MCF 10A (cell line): Measurements from ENCODE around the gene TBX6. TPM values are rescaled to one million over a fixed set of nuclear protein-coding genes. Genes with fewer than 3 reads are reported as not detected.
A peak's percentile ranks its signal among the peaks of the same experiment; 100 is the strongest.

Experiments
- BruUV-seq: library from RNA; stranded (reverse); fragments of 400-500 nt; replicated peaks from 2 replicates; lab custom pipeline; 2021; lab: Mats Ljungman, UMichigan
- CTCF ChIA-PET: fragments of 300-600 bp; sonication (Branson Sonifier 250); formaldehyde crosslinking; extraction: SDS; loops from one replicate; lab custom pipeline; 2021; ENCODE audit warnings: antibody characterized with exemption, inconsistent platforms; lab: Yijun Ruan, JAX
- POLR2A ChIA-PET: fragments of 300-600, 350-650 bp; sonication (Branson Sonifier 250); formaldehyde crosslinking; extraction: SDS; loops from one replicate; lab custom pipeline; 2020; ENCODE audit warnings: antibody characterized with exemption, inconsistent platforms; lab: Yijun Ruan, JAX
- DNase-seq: peaks from one replicate; pipeline ENCODE4 v3.0.0-alpha.2; 2018; ENCODE audit not compliant: unreplicated experiment
- H3K27ac Mint-ChIP-seq: one replicate; pipeline ENCODE4 v1.8.0; 2022; ENCODE audit warnings: mild to moderate bottlenecking, low read depth, mixed read lengths; ENCODE audit not compliant: unreplicated experiment
- H3K27me3 Mint-ChIP-seq: one replicate; pipeline ENCODE4 v1.8.0; 2022; ENCODE audit warnings: mixed read lengths; ENCODE audit not compliant: insufficient read depth, unreplicated experiment
- H3K36me3 Mint-ChIP-seq: one replicate; pipeline ENCODE4 v1.8.0; 2022; ENCODE audit warnings: mild to moderate bottlenecking, moderate library complexity, mixed read lengths; ENCODE audit not compliant: insufficient read depth, unreplicated experiment
- H3K4me1 Mint-ChIP-seq: one replicate; pipeline ENCODE4 v1.8.0; 2022; ENCODE audit warnings: mixed read lengths; ENCODE audit not compliant: insufficient read depth, unreplicated experiment
- H3K4me3 Mint-ChIP-seq: one replicate; pipeline ENCODE4 v1.8.0; 2022; ENCODE audit warnings: mild to moderate bottlenecking, moderate library complexity, mixed read lengths; ENCODE audit not compliant: unreplicated experiment
- H3K9me3 Mint-ChIP-seq: one replicate; pipeline ENCODE4 v1.8.0; 2022; ENCODE audit warnings: mixed read lengths; ENCODE audit not compliant: unreplicated experiment
- intact Hi-C: fragments of 100-400 bp; cut with micrococcal nuclease; formaldehyde crosslinking; loops from 2 replicates; pipeline ENCODE4 v1.14.1; 2022
- total RNA-seq: library from RNA; stranded (reverse); gene quantifications from 2 replicates; pipeline ENCODE4 v1.2.3, GENCODE V29; 2022
- TF ChIP-seq, protein P1 (sequence below): fragments of 200-600 bp; IDR thresholded peaks from one replicate; pipeline ENCODE4 v1.8.0; 2022; ENCODE audit warnings: antibody characterized with exemption, mild to moderate bottlenecking; ENCODE audit not compliant: unreplicated experiment

The TBX6 gene
- total RNA-seq, 1 experiment from 2014 or later, result 0.16 TPM

DNA sequence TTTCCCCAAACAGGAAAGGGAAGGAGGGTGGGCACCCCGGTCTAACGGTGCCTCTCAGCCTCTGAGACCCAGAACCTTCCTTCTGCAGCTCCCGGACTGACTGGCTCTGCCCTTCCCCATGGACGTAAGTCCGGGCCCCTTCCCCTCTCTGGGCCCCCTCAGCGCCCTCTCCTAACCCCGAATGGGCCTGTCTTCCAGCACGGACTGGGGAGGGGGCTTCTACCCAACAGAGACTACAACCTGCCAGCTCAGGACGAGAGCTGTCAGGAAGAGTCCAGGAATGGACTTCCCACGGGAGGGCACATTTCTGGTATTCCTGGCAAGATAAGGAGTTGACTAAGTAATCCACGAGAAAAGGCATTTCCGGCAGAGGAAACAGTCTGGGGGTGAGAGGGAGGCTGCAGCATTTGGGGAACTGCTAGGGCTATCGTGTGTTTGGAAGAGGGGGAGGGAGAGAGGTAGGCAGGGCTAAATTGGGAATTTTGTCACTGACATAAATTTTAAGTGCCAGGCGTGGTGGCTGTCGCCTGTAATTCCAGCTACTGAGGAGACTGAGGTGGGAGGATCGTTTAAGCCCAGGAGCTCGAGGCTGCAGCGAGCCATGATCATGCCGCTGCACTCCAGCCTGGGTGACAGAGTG, 38.2 kb downstream of the TBX6 start:
- peaks cover 28% of the 10 kb centered on the region for H3K4me1 Mint-ChIP-seq
- H3K27me3 Mint-ChIP-seq, result no peaks in the 10 kb centered on the region
- BruUV-seq, result no TSS peak
- DNase-seq, result peak; percentile 24
- H3K9me3 Mint-ChIP-seq, result no peaks in the 10 kb centered on the region
- H3K27ac Mint-ChIP-seq, result peak overlapping the region; percentile 50
- H3K36me3 Mint-ChIP-seq, result no peaks in the 10 kb centered on the region
- peak overlapping the region; percentile 77 for H3K4me3 Mint-ChIP-seq
- intact Hi-C loops, result loop anchor here (1.0 kb wide), 1 partner anchor 12 kb away; the partner anchor contains the start of gene ALDOA
- TF ChIP-seq, protein P1, sequence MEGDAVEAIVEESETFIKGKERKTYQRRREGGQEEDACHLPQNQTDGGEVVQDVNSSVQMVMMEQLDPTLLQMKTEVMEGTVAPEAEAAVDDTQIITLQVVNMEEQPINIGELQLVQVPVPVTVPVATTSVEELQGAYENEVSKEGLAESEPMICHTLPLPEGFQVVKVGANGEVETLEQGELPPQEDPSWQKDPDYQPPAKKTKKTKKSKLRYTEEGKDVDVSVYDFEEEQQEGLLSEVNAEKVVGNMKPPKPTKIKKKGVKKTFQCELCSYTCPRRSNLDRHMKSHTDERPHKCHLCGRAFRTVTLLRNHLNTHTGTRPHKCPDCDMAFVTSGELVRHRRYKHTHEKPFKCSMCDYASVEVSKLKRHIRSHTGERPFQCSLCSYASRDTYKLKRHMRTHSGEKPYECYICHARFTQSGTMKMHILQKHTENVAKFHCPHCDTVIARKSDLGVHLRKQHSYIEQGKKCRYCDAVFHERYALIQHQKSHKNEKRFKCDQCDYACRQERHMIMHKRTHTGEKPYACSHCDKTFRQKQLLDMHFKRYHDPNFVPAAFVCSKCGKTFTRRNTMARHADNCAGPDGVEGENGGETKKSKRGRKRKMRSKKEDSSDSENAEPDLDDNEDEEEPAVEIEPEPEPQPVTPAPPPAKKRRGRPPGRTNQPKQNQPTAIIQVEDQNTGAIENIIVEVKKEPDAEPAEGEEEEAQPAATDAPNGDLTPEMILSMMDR, result no peak
- ChIA-PET POLR2A (interaction anchor here (0.7 to 6.5 kb wide), 5 partner anchors 11 to 130 kb away, joined by 3 to 173 read pairs (median 4); partner anchors contain the start of genes ALDOA and CORO1A), CTCF (interaction anchor here (0.6 to 1.2 kb wide), 8 partner anchors 12 to 394 kb away, joined by 3 to 7 read pairs (median 3); no protein-coding TSS in a partner anchor)

DNA sequence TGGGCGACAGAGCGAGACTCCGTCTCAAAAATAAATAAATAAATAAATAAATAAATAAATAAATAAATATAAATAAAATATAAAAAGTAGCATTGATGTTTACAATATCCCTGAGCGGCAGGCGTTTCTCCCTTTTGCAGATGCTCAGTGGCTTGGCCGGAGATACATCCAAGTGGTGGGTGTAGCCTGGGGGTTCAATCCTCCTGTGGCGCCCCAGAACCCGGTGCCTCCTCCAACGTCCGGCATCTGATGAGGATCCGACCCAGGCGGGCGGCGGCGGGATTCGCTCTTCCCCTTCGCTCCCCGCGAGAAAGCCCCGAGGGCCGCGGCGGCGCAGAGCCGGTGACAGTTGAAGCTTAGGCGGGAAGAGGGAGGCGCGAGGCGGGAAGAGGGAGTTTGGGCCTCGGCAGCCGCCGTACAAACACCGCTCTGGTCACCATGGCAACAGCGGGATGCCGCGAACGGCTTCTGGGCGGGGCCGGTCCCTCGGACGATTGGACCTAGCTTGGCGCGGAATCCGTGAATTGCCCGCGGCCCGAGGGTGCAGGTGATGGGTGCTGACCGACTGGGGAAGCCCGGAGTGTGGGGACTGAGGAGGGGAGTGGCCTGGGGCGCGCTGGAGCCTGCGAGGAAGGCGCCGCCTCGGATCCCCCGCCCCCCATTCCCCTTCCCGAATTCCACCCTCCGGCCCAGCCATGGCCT, 38.9 kb downstream of the TBX6 start:
- H3K36me3 Mint-ChIP-seq, result no peaks in the 10 kb centered on the region
- peak; percentile 92 for DNase-seq
- H3K9me3 Mint-ChIP-seq, result no peaks in the 10 kb centered on the region
- TF ChIP-seq, protein P1, result no peak
- H3K27ac Mint-ChIP-seq, result peak overlapping the region; percentile 50
- ChIA-PET CTCF (interaction anchor here (0.6 to 1.2 kb wide), 5 partner anchors 11 to 236 kb away, joined by 3 to 7 read pairs (median 4); no protein-coding TSS in a partner anchor), POLR2A (interaction anchor here (0.6 to 6.5 kb wide), 7 partner anchors 10 to 606 kb away, joined by 3 to 173 read pairs (median 4); partner anchors contain the start of genes ALDOA and CORO1A)
- BruUV-seq, result no TSS peak
- peaks cover 28% of the 10 kb centered on the region for H3K4me1 Mint-ChIP-seq
- H3K4me3 Mint-ChIP-seq, result peak overlapping the region; percentile 77
- intact Hi-C loops, result loop anchor here (1.0 kb wide), 1 partner anchor 12 kb away; the partner anchor contains the start of gene ALDOA
- H3K27me3 Mint-ChIP-seq, result no peaks in the 10 kb centered on the region

DNA sequence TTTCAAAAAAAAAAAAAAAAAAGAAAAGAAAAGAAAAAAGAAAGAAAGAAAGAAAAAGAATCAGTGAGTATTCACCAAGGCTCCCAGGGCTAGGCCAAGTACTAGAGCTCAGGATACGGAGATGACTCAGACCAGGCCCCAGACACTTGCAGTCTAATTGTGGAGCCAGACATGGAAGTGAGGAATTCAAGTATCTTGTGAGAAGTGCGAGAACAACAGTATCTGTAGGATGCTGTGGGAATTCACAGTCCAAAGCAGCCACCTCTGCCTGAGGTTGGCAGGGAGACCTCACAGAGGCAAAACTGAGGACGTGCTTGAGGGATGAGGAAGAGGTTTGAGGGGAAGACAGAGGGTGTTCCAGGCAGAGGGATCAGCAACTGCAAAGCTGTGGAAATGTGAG, 40.2 kb downstream of the TBX6 start:
- Mint-ChIP-seq H3K4me3 (peak overlapping the region; percentile 54), H3K36me3 (no peaks in the 10 kb centered on the region), H3K9me3 (no peaks in the 10 kb centered on the region), H3K27ac (no peak overlapping the region), H3K4me1 (peaks cover 28% of the 10 kb centered on the region), H3K27me3 (no peaks in the 10 kb centered on the region)
- ChIA-PET POLR2A (interaction anchor here (1.1 kb wide), 1 partner anchor 16 kb away, joined by 3 read pairs; no protein-coding TSS in a partner anchor), CTCF (interaction anchor here (1.0 kb wide), 1 partner anchor 19 kb away, joined by 5 read pairs; the partner anchor contains the start of gene TLCD3B)
- TF ChIP-seq, protein P1, result no peak
- intact Hi-C loops, result no loop called here
- DNase-seq, result no peak
- no TSS peak for BruUV-seq

DNA sequence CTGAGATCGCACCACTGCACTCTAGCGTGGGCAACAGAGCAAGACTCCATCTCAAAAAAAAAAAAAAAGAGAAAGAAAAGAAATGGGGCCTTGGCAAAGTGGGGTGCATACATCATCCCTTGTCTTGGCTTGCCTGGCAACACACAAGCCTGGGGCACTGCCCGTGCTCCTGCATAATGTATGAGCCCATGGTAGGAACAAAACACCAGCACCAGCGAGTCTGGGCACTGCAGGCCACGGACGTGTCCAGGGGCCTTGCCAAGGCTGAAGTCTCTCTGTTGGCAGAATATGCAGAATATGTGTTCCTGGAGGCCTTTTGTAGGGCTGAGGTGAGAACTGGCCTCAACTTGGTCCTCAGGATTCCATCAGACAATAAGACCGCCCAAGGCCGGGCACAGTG, 41.9 kb downstream of the TBX6 start:
- ChIA-PET CTCF (interaction anchor here (2.8 kb wide), 1 partner anchor 18 kb away, joined by 20 read pairs; the partner anchor contains the start of gene TLCD3B), POLR2A (interaction anchor here (1.0 kb wide), 1 partner anchor 54 kb away, joined by 5 read pairs; the partner anchor contains the start of gene INO80E)
- no TSS peak for BruUV-seq
- no peaks in the 10 kb centered on the region for H3K9me3 Mint-ChIP-seq
- TF ChIP-seq, protein P1, result no peak
- intact Hi-C loops, result no loop called here
- no peak overlapping the region for H3K4me3 Mint-ChIP-seq
- H3K27ac Mint-ChIP-seq, result no peak overlapping the region
- no peak for DNase-seq
- peaks cover 19% of the 10 kb centered on the region for H3K4me1 Mint-ChIP-seq
- H3K36me3 Mint-ChIP-seq, result no peaks in the 10 kb centered on the region
- no peaks in the 10 kb centered on the region for H3K27me3 Mint-ChIP-seq
